ENCODE data around the gene CMSS1.

The CMSS1 gene

GRCh38 chr3:100067589-100067988 is 249.9 kb downstream of the CMSS1 start:
- TF ChIP-seq SUZ12 (IDR thresholded peaks at IDR 0.05; ENCODE audit: extremely low read depth, insufficient read depth, insufficient read length) (no peak), YY1 (IDR thresholded peaks at IDR 0.05; ENCODE audit: insufficient read depth, insufficient read length) (no peak), ZNF274 (IDR thresholded peaks at IDR 0.05; ENCODE audit: low read depth, low read length) (no peak)
- no peaks in the 10 kb centered on the region for H3K36me3 ChIP-seq (ENCODE audit: insufficient read depth, insufficient read length, low read length)
- H3K9me3 ChIP-seq (ENCODE audit: insufficient read depth, low read length) = 0 out of 2 replicates have a peak, but pooled peaks cover 5% of the 10 kb centered on the region
- no peak for DNase-seq (ENCODE audit: low read depth, low spot score)
- H3K4me1 ChIP-seq (ENCODE audit: insufficient read depth, insufficient read length) = no peaks in the 10 kb centered on the region
- H3K4me3 ChIP-seq (ENCODE audit: insufficient read length, low read depth) = no peak overlapping the region
- no peak overlapping the region for H3K9ac ChIP-seq (ENCODE audit: insufficient read length, low read depth)
- H3K27me3 ChIP-seq (ENCODE audit: insufficient read depth, insufficient read length) = no peaks in the 10 kb centered on the region

DNA sequence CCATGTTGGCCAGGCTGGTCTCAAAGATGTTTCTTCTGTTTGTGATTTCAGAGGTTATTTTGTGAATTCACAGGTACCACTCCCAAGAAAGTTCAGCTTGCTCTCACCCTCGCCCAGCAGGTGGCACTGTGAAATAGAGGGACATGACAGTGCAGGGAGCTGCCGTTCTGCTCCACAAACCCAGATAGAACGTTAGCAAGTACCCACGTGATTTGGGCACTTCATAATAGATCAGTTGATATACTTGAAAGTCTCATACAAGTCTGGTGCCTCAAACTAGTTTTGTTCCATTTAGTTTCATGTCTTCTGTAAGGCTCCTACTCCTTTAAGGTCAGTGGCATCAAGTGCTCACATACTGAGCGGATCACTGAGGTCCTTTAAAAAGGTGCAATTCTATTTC is 251.2 kb downstream of the CMSS1 start:
- no peak overlapping the region for H3K4me3 ChIP-seq (ENCODE audit: insufficient read length, low read depth)
- H3K9ac ChIP-seq (ENCODE audit: insufficient read length, low read depth) = no peak overlapping the region
- H3K27me3 ChIP-seq (ENCODE audit: insufficient read depth, insufficient read length) = no peaks in the 10 kb centered on the region
- H3K36me3 ChIP-seq (ENCODE audit: insufficient read depth, insufficient read length, low read length) = no peaks in the 10 kb centered on the region
- TF ChIP-seq SUZ12 (IDR thresholded peaks at IDR 0.05; ENCODE audit: extremely low read depth, insufficient read depth, insufficient read length) = no peak
- no peak for TF ChIP-seq ZNF274 (IDR thresholded peaks at IDR 0.05; ENCODE audit: low read depth, low read length)
- TF ChIP-seq YY1 (IDR thresholded peaks at IDR 0.05; ENCODE audit: insufficient read depth, insufficient read length) = no peak
- 0 out of 2 replicates have a peak, but pooled peaks cover 5% of the 10 kb centered on the region for H3K9me3 ChIP-seq (ENCODE audit: insufficient read depth, low read length)
- H3K4me1 ChIP-seq (ENCODE audit: insufficient read depth, insufficient read length) = no peaks in the 10 kb centered on the region
- peak; percentile 64 for DNase-seq (ENCODE audit: low read depth, low spot score)

DNA sequence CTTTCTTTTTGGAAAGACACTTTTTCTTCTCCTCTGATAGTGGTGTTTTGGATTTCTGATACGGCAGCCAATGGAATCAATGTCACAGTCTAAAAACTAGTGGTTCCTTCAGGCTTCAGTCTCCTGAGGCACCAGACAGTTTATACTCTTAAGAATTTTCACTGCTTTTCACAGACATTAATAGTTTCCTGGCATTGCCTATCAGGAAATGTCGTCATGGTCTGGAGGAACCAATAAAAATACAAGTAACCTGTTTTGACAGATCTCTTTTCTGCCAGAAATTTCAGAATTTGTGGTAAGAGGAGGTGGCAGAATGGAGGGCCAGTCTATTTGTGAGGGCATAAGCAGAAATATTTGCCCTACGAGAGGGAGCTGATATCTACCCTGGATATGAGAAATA is 251.8 kb downstream of the CMSS1 start:
- no peak for DNase-seq (ENCODE audit: low read depth, low spot score)
- TF ChIP-seq ZNF274 (IDR thresholded peaks at IDR 0.05; ENCODE audit: low read depth, low read length) = no peak
- TF ChIP-seq YY1 (IDR thresholded peaks at IDR 0.05; ENCODE audit: insufficient read depth, insufficient read length) = no peak
- TF ChIP-seq SUZ12 (IDR thresholded peaks at IDR 0.05; ENCODE audit: extremely low read depth, insufficient read depth, insufficient read length) = no peak
- Histone ChIP-seq H3K4me1 (ENCODE audit: insufficient read depth, insufficient read length) (no peaks in the 10 kb centered on the region), H3K4me3 (ENCODE audit: insufficient read length, low read depth) (no peak overlapping the region), H3K36me3 (ENCODE audit: insufficient read depth, insufficient read length, low read length) (no peaks in the 10 kb centered on the region), H3K9me3 (ENCODE audit: insufficient read depth, low read length) (0 out of 2 replicates have a peak, but pooled peaks cover 5% of the 10 kb centered on the region), H3K27me3 (ENCODE audit: insufficient read depth, insufficient read length) (no peaks in the 10 kb centered on the region), H3K9ac (ENCODE audit: insufficient read length, low read depth) (no peak overlapping the region)

- Histone ChIP-seq H3K4me3 (ENCODE audit: insufficient read length, low read depth) (no peak overlapping the region), H3K9ac (ENCODE audit: insufficient read length, low read depth) (no peak overlapping the region), H3K4me1 (ENCODE audit: insufficient read depth, insufficient read length) (no peaks in the 10 kb centered on the region), H3K36me3 (ENCODE audit: insufficient read depth, insufficient read length, low read length) (no peaks in the 10 kb centered on the region), H3K9me3 (ENCODE audit: insufficient read depth, low read length) (0 out of 2 replicates have a peak, but pooled peaks cover 5% of the 10 kb centered on the region), H3K27me3 (ENCODE audit: insufficient read depth, insufficient read length) (no peaks in the 10 kb centered on the region)
- TF ChIP-seq ZNF274 (IDR thresholded peaks at IDR 0.05; ENCODE audit: low read depth, low read length) = no peak
- TF ChIP-seq YY1 (IDR thresholded peaks at IDR 0.05; ENCODE audit: insufficient read depth, insufficient read length) = no peak
- no peak for TF ChIP-seq SUZ12 (IDR thresholded peaks at IDR 0.05; ENCODE audit: extremely low read depth, insufficient read depth, insufficient read length)
- DNase-seq (ENCODE audit: low read depth, low spot score) = no peak
These were observed 254.8 kb downstream of the CMSS1 start for GRCh38 chr3:100072326-100073048.

DNA sequence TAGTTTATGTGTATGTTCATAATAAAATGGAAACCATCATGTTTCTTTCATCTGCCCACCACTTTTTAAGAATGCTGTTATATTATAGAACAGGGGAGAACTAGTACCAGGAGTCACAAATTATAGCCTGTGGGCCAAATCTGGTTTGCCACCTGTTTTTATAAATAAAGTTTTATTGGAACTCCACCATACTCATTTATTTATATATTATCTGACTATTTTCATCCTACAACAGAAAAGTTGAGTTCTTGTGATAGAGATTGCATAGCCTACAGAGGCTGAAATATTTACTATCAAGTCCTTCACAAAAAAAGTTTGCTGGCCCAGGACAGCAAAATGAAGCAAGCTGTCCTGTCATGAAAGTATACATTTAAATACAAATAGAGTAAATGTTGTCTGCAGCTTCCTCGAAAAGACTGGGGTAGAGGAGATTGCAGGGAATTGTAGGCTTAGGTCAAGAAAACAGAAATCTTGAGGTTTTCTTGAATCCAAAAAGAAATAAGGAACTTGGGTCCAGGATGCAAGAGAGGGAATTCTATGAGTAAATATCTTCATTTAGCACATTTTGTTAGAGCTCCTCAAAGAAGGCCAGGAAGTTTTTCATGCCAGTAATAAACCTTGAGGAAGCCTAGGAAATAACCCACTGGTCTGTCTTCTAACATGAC is 255.5 kb downstream of the CMSS1 start:
- no peak for TF ChIP-seq YY1 (IDR thresholded peaks at IDR 0.05; ENCODE audit: insufficient read depth, insufficient read length)
- no peak for TF ChIP-seq ZNF274 (IDR thresholded peaks at IDR 0.05; ENCODE audit: low read depth, low read length)
- TF ChIP-seq SUZ12 (IDR thresholded peaks at IDR 0.05; ENCODE audit: extremely low read depth, insufficient read depth, insufficient read length) = no peak
- DNase-seq (ENCODE audit: low read depth, low spot score) = no peak
- Histone ChIP-seq H3K9me3 (ENCODE audit: insufficient read depth, low read length) (0 out of 2 replicates have a peak, but pooled peaks cover 5% of the 10 kb centered on the region), H3K9ac (ENCODE audit: insufficient read length, low read depth) (no peak overlapping the region), H3K4me3 (ENCODE audit: insufficient read length, low read depth) (no peak overlapping the region), H3K27me3 (ENCODE audit: insufficient read depth, insufficient read length) (no peaks in the 10 kb centered on the region), H3K4me1 (ENCODE audit: insufficient read depth, insufficient read length) (no peaks in the 10 kb centered on the region), H3K36me3 (ENCODE audit: insufficient read depth, insufficient read length, low read length) (no peaks in the 10 kb centered on the region)

GRCh38 chr3:100073714-100074307 is 256.1 kb downstream of the CMSS1 start:
- no peak overlapping the region for H3K4me3 ChIP-seq (ENCODE audit: insufficient read length, low read depth)
- peak; percentile 42 for DNase-seq (ENCODE audit: low read depth, low spot score)
- no peaks in the 10 kb centered on the region for H3K36me3 ChIP-seq (ENCODE audit: insufficient read depth, insufficient read length, low read length)
- H3K4me1 ChIP-seq (ENCODE audit: insufficient read depth, insufficient read length) = no peaks in the 10 kb centered on the region
- no peak for TF ChIP-seq ZNF274 (IDR thresholded peaks at IDR 0.05; ENCODE audit: low read depth, low read length)
- TF ChIP-seq SUZ12 (IDR thresholded peaks at IDR 0.05; ENCODE audit: extremely low read depth, insufficient read depth, insufficient read length) = no peak
- H3K27me3 ChIP-seq (ENCODE audit: insufficient read depth, insufficient read length) = no peaks in the 10 kb centered on the region
- H3K9ac ChIP-seq (ENCODE audit: insufficient read length, low read depth) = no peak overlapping the region
- 0 out of 2 replicates have a peak, but pooled peaks cover 5% of the 10 kb centered on the region for H3K9me3 ChIP-seq (ENCODE audit: insufficient read depth, low read length)

DNA sequence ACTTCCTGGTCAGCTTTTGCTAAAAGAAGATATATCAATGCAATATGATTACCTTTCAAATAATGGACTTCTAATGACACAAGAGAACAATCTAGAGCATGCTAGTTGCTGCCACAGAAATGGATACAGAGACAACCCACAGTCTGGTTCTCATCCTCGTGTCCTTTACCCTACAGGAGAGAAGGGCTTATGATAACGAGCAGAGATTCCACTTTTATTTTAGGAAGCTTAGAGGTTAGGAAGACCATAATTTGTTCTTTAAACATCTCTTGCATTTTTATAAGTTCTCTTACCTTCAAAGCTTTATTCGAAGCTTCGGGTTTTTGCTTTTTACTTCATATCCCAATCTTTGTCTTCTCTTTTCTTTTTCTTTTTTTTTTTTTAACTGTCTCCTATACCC is 257.5 kb downstream of the CMSS1 start:
- no peak overlapping the region for H3K4me3 ChIP-seq (ENCODE audit: insufficient read length, low read depth)
- no peak for DNase-seq (ENCODE audit: low read depth, low spot score)
- no peaks in the 10 kb centered on the region for H3K27me3 ChIP-seq (ENCODE audit: insufficient read depth, insufficient read length)
- H3K4me1 ChIP-seq (ENCODE audit: insufficient read depth, insufficient read length) = no peaks in the 10 kb centered on the region
- no peak overlapping the region for H3K9ac ChIP-seq (ENCODE audit: insufficient read length, low read depth)
- no peaks in the 10 kb centered on the region for H3K36me3 ChIP-seq (ENCODE audit: insufficient read depth, insufficient read length, low read length)
- TF ChIP-seq ZNF274 (IDR thresholded peaks at IDR 0.05; ENCODE audit: low read depth, low read length) = no peak
- TF ChIP-seq YY1 (IDR thresholded peaks at IDR 0.05; ENCODE audit: insufficient read depth, insufficient read length) = no peak
- no peak for TF ChIP-seq SUZ12 (IDR thresholded peaks at IDR 0.05; ENCODE audit: extremely low read depth, insufficient read depth, insufficient read length)
- H3K9me3 ChIP-seq (ENCODE audit: insufficient read depth, low read length) = 0 out of 2 replicates have a peak, but pooled peaks cover under 1% of the 10 kb centered on the region
